Iris pigment epithelial cell (primary cell): ENCODE data around the gene PLBD2.
A peak's percentile ranks its signal among the peaks of the same experiment; 100 is the strongest.

ENCODE experiments used
- DNase-seq: peaks from one replicate; pipeline ENCODE4 v3.0.0-alpha.2; 2011; ENCODE audit warnings: low read depth

Gene PLBD2

GRCh38 chr12:113418213-113418879 is 60.0 kb downstream of the PLBD2 start:
- peak; percentile 18 for DNase-seq

GRCh38 chr12:113420996-113421595 is 62.7 kb downstream of the PLBD2 start:
- DNase-seq, result no peak

GRCh38 chr12:113422030-113422885 is 63.9 kb downstream of the PLBD2 start, which contains the start of gene SDSL:
Gene SDSL (plus strand): TSS chr12:113422380. CDS start chr12:113427983, 5,603 bp downstream.
- peak; percentile 77 for DNase-seq

- no peak for DNase-seq
These were observed 64.7 kb downstream of the PLBD2 start for GRCh38 chr12:113422886-113423669.

GRCh38 chr12:113424456-113424855 is 66.1 kb downstream of the PLBD2 start:
- DNase-seq, result no peak

- DNase-seq, result peak; percentile 57
These were observed 66.8 kb downstream of the PLBD2 start for GRCh38 chr12:113424915-113425823.

- DNase-seq, result no peak
These were observed 67.6 kb downstream of the PLBD2 start for GRCh38 chr12:113425960-113426453.

- no peak for DNase-seq
These were observed 69.5 kb downstream of the PLBD2 start for GRCh38 chr12:113427882-113428281.

GRCh38 chr12:113428482-113428881 is 70.1 kb downstream of the PLBD2 start:
- DNase-seq, result no peak

GRCh38 chr12:113432986-113433385 is 74.6 kb downstream of the PLBD2 start:
- DNase-seq, result no peak

- no peak for DNase-seq
These were observed 77.0 kb downstream of the PLBD2 start for GRCh38 chr12:113435367-113435766.

- DNase-seq, result no peak
These were observed 78.2 kb downstream of the PLBD2 start for GRCh38 chr12:113436586-113436985.

GRCh38 chr12:113436993-113437728 is 78.8 kb downstream of the PLBD2 start:
- DNase-seq, result no peak

- no peak for DNase-seq
These were observed 79.3 kb downstream of the PLBD2 start for GRCh38 chr12:113437729-113438100.

- no peak for DNase-seq
These were observed 80.3 kb downstream of the PLBD2 start for GRCh38 chr12:113438523-113439300.

- DNase-seq, result no peak
These were observed 80.9 kb downstream of the PLBD2 start for GRCh38 chr12:113439301-113439597.

GRCh38 chr12:113439606-113440030 is 81.2 kb downstream of the PLBD2 start:
- peak; percentile 34 for DNase-seq

- DNase-seq, result no peak
These were observed 81.9 kb downstream of the PLBD2 start for GRCh38 chr12:113440336-113440735.
